IPS-NIHi7 (cell line): ENCODE results near the gene PAMR1.
"Not testable (repeated sequence)": the region's sequence is repeated elsewhere in the genome, so short reads cannot be mapped to it uniquely, and the experiment has no call there.

Experiments
- DNase-seq: peaks from one replicate; pipeline ENCODE4 v3.0.0; 2012; ENCODE audit warnings: mixed read lengths; ENCODE audit errors: extremely low spot score

The PAMR1 gene

GRCh38 chr11:35525501-35526175 is at the start of gene PAMR1:
Gene PAMR1, minus strand, starts transcription at chr11:35525616. Its CDS starts 31 bp downstream, at chr11:35525585.
- peak; percentile 80 for DNase-seq

- DNase-seq: no peak
These were observed 46.3 kb upstream of the PAMR1 start for GRCh38 chr11:35571696-35572095.

GRCh38 chr11:35567737-35568465 is 42.5 kb upstream of the PAMR1 start:
- DNase-seq: no peak

- no peak for DNase-seq
These were observed 41.5 kb upstream of the PAMR1 start for GRCh38 chr11:35566885-35567284.

GRCh38 chr11:35566181-35566580 is 40.8 kb upstream of the PAMR1 start:
- no peak for DNase-seq

- no peak for DNase-seq
These were observed 38.8 kb upstream of the PAMR1 start for GRCh38 chr11:35564245-35564595.

GRCh38 chr11:35563484-35564244 is 38.2 kb upstream of the PAMR1 start:
- DNase-seq: no peak

GRCh38 chr11:35559949-35560348 is 34.5 kb upstream of the PAMR1 start:
- DNase-seq: no peak

GRCh38 chr11:35558513-35558912 is 33.1 kb upstream of the PAMR1 start:
- no peak for DNase-seq

- no peak for DNase-seq
These were observed 30.1 kb upstream of the PAMR1 start for GRCh38 chr11:35555488-35555887.

GRCh38 chr11:35554491-35555437 is 29.3 kb upstream of the PAMR1 start:
- peak; percentile 34 for DNase-seq

- DNase-seq: no peak
These were observed 28.4 kb upstream of the PAMR1 start for GRCh38 chr11:35553831-35554230.

GRCh38 chr11:35553021-35553420 is 27.6 kb upstream of the PAMR1 start:
- no peak for DNase-seq

GRCh38 chr11:35552616-35553015 is 27.2 kb upstream of the PAMR1 start:
- DNase-seq: no peak

GRCh38 chr11:35550374-35551036 is 25.1 kb upstream of the PAMR1 start:
- no peak for DNase-seq

- DNase-seq: peak; percentile 27
These were observed 24.4 kb upstream of the PAMR1 start for GRCh38 chr11:35549787-35550186.

GRCh38 chr11:35548925-35549561 is 23.6 kb upstream of the PAMR1 start:
- DNase-seq: no peak

- not testable (repeated sequence) for DNase-seq
These were observed 22.6 kb upstream of the PAMR1 start for GRCh38 chr11:35547995-35548394.

- no peak for DNase-seq
These were observed 20.9 kb upstream of the PAMR1 start for GRCh38 chr11:35546317-35546716.

GRCh38 chr11:35545391-35546003 is 20.1 kb upstream of the PAMR1 start:
- no peak for DNase-seq
